Tibial artery (tissue), 4 donors: Measurements from ENCODE around the gene CREB1.

Experiments
- DNase-seq, 2 donors: peaks; one replicate each; pipeline ENCODE4 v3.0.0-alpha.2; 2019
- H3K27ac ChIP-seq, 2 donors: fragments of 200-600 bp; sonication (generic) in 1 of 2; 1 replicate in 1 of 2; 2 replicates in 1 of 2; pipeline ENCODE4 v1.5.1; 2018 to 2019; ENCODE audit warnings: mild to moderate bottlenecking in 1 of 2
- H3K27me3 ChIP-seq, 2 donors: fragments of 200-600 bp; sonication (generic) in 1 of 2; one replicate each; pipeline versions ENCODE4 v1.5.1 to v1.6.0; 2016 to 2019
- H3K36me3 ChIP-seq, 3 donors: fragments of 200-600 bp; sonication (generic) in 2 of 3; one replicate each; pipeline ENCODE4 v1.5.1; 2016 to 2019; ENCODE audit warnings: mild to moderate bottlenecking in 2 of 3
- H3K4me1 ChIP-seq, 4 donors: fragments of 200-600 bp; sonication (generic) in 2 of 4; 1 replicate in 3 of 4; 2 replicates in 1 of 4; pipeline ENCODE4 v1.5.1; 2016 to 2019
- H3K4me3 ChIP-seq, 2 donors: fragments of 200-600 bp; sonication (generic) in 1 of 2; 1 replicate in 1 of 2; 2 replicates in 1 of 2; pipeline ENCODE4 v1.5.1; 2018 to 2019; ENCODE audit warnings: mild to moderate bottlenecking in 2 of 2
- H3K9me3 ChIP-seq, 3 donors: fragments of 200-600 bp; sonication (generic) in 1 of 3; one replicate each; pipeline ENCODE4 v1.5.1; 2016 to 2019
- intact Hi-C: fragments of 100-400 bp; cut with DNase I; formaldehyde crosslinking; loops from one replicate; pipeline ENCODE4 v1.15.0; 2023; ENCODE audit warnings: low total_unique reads
- TF ChIP-seq, protein P1 (sequence below), 2 experiments: fragments of 200-600 bp in 1 of 2; fragments of 450-650 bp in 1 of 2; IDR thresholded peaks; one replicate each; pipeline ENCODE4 v1.5.1; 2017 to 2019; ENCODE audit warnings: antibody characterized with exemption in 2 of 2, mild to moderate bottlenecking in 1 of 2, moderate library complexity in 1 of 2

The CREB1 gene

DNA sequence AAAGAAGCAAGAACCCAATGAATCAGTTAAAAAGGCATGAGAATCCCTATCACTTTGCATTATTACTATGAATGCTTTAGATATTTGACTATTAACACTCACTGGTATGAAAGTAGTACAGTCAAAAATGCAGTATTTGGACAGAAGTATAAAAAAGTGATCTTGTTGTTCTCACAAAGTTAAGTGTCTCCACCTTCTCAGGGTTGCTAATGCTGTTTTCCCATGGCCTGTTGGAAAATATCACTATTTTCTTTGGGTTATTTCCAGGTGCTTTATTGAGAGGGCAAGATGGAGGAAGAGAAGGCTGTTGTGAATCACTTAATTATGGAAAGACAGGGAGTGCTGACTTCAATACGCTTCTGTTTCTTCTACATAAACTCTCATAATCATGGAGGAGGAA, 13.6 kb upstream of the CREB1 start:
- no peak overlapping the region for H3K4me3 ChIP-seq
- no peaks in the 10 kb centered on the region for H3K27me3 ChIP-seq
- H3K27ac ChIP-seq = no peak overlapping the region
- TF ChIP-seq, protein P1, sequence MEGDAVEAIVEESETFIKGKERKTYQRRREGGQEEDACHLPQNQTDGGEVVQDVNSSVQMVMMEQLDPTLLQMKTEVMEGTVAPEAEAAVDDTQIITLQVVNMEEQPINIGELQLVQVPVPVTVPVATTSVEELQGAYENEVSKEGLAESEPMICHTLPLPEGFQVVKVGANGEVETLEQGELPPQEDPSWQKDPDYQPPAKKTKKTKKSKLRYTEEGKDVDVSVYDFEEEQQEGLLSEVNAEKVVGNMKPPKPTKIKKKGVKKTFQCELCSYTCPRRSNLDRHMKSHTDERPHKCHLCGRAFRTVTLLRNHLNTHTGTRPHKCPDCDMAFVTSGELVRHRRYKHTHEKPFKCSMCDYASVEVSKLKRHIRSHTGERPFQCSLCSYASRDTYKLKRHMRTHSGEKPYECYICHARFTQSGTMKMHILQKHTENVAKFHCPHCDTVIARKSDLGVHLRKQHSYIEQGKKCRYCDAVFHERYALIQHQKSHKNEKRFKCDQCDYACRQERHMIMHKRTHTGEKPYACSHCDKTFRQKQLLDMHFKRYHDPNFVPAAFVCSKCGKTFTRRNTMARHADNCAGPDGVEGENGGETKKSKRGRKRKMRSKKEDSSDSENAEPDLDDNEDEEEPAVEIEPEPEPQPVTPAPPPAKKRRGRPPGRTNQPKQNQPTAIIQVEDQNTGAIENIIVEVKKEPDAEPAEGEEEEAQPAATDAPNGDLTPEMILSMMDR (IDR thresholded peaks at IDR 0.05) = no peak
- DNase-seq = no peak
- intact Hi-C loops = no loop called here
- no peaks in the 10 kb centered on the region for H3K9me3 ChIP-seq
- H3K4me1 ChIP-seq = peaks cover 0 to 26% (median 6%) of the 10 kb centered on the region in 4 donors
- H3K36me3 ChIP-seq = no peaks in the 10 kb centered on the region

DNA sequence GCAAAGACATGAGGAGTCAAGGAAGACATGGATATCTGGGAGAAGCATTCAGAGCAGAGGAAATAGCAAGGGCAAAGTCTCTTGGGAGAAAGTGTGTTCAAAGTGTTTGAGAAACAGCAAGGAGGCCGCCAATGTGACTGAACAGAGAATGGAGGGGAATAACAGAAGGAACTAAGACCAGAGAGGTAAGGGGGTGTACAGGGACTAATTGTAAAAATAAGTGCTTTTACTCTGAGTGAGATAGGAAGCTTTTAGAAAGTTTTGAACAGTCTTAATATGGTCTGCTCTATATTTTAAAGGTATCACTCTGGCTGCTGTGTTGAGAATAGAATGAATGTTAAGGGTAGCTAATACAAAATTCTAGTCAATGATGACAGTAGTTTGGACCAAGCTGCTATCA, 6.8 kb upstream of the CREB1 start:
- TF ChIP-seq, protein P1 (IDR thresholded peaks at IDR 0.05) = no peak
- no peaks in the 10 kb centered on the region for H3K9me3 ChIP-seq
- H3K36me3 ChIP-seq = no peaks in the 10 kb centered on the region
- intact Hi-C loops = no loop called here
- H3K4me1 ChIP-seq = no peaks in the 10 kb centered on the region
- H3K27me3 ChIP-seq = no peaks in the 10 kb centered on the region
- no peak overlapping the region for H3K4me3 ChIP-seq
- DNase-seq = no peak
- no peak overlapping the region for H3K27ac ChIP-seq

DNA sequence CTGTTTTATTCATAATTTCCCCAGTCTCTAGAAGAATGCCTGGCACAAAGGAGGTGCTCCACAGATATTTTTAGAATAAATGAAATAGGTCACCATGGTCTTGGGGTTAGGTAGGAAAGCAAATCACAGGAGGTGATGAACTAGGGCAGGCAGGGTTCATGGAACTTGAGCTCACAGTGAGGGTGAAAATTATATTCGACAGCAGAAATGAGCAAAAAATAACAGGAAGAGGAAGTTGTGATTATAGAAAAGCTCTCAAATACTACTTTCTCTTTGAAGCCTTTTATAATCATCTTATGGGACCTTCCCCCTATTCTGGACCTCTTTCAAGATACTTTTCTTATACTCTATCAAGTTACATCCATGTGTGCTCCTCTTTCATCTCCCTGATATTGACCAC, 4.5 kb upstream of the CREB1 start:
- DNase-seq = no peak
- H3K4me3 ChIP-seq = no peak overlapping the region
- no peaks in the 10 kb centered on the region for H3K36me3 ChIP-seq
- no peaks in the 10 kb centered on the region for H3K9me3 ChIP-seq
- no peaks in the 10 kb centered on the region for H3K27me3 ChIP-seq
- TF ChIP-seq, protein P1 (IDR thresholded peaks at IDR 0.05) = no peak
- intact Hi-C loops = loop anchor here (5.0 kb wide), 1 partner anchor 102 kb away; the partner anchor contains the start of gene METTL21A
- peaks cover 0 to 7% (median 0%) of the 10 kb centered on the region in 4 donors for H3K4me1 ChIP-seq
- no peak overlapping the region for H3K27ac ChIP-seq

DNA sequence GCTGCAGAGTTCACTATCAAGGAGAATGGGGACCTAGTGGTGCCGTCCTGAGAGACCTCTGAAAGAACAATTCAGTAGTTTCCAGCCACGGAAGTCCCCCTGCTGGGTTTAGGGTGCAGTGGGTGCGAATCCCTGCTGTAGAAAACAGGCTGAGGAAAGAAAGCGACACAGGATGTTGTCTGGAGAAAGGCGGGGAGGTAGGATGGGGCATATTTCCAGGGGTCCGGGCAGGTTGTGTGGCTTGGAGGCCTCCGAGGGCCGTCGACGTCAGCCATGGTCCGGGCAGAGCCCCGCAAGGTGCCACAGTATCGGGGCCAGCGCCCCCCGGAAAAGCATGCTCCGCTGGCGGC, 807 bp upstream of the CREB1 start:
- Histone ChIP-seq H3K9me3 (no peaks in the 10 kb centered on the region), H3K27ac (peak overlapping the region; percentile 93 to 96), H3K4me1 (peaks cover 0 to 31% (median 18%) of the 10 kb centered on the region in 4 donors), H3K4me3 (peak overlapping the region; percentile 70 to 84), H3K27me3 (no peaks in the 10 kb centered on the region), H3K36me3 (no peaks in the 10 kb centered on the region)
- no peak for DNase-seq
- TF ChIP-seq, protein P1 (IDR thresholded peaks at IDR 0.05) = no peak
- intact Hi-C loops = loop anchor here (5.0 kb wide), 1 partner anchor 98 kb away; the partner anchor contains the start of gene METTL21A

DNA sequence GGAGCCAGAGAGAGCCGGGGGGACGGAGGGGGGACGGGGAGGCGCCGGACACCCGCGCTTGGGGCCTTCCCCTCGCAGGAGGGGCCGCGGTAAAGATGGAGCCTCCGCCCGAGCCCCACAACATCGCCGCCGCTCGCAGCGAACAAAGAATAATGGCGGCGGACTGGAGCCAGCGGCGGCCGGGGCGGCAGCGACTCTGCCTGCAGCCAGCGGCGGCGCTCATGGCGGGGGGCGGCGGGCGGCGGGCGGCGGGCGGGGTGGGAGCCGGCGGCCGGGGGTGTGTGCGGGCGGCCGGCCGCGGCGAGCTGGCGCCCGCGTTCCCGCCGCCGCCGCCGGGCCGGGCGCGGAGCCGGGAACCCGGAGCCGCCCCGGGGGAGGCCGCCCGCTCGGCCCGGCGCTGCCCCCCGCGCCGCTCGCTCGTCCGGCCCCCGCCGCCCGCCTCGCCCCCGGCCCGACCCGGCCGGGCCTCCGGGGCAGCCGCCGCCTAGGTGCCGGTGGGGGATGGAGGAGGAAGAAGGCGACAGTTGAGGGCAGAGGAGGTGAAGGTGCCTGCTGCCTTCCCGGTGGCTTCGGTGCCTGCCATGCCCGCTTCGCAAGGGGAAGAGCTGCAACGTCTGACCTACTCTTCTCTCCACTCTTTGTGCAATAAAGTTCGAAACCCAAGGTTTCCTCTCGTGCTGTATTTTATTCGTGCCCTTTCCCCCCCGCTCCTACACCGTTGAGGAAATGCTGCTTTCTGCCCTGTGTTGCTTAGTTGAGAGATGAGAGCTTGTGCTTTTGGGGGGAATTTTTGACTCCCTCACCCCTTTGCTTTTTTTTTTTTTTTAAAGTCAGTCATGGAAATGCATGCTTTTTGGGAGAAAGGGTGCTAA, 634 bp downstream of the CREB1 start:
- intact Hi-C loops = no loop called here
- Histone ChIP-seq H3K27ac (peak overlapping the region; percentile 93 to 96), H3K4me1 (peaks cover 0 to 44% (median 24%) of the 10 kb centered on the region in 4 donors), H3K4me3 (peak overlapping the region; percentile 70 to 84), H3K9me3 (no peaks in the 10 kb centered on the region), H3K36me3 (no peaks in the 10 kb centered on the region), H3K27me3 (no peaks in the 10 kb centered on the region)
- TF ChIP-seq, protein P1 (IDR thresholded peaks at IDR 0.05) = peak in 1 of 2 experiments; percentile 6
- peak; percentile 42 to 74 for DNase-seq
